22Rv1 (cell line): ENCODE data around the gene BEST2.

Source experiments
- CTCF ChIP-seq: fragments of 450-650 bp; IDR thresholded peaks from 2 replicates; pipeline ENCODE4 v1.5.1; 2017; ENCODE audit warnings: mild to moderate bottlenecking
- ZFX ChIP-seq: fragments of 450-650 bp; IDR thresholded peaks from 2 replicates; pipeline ENCODE4 v1.6.1; 2017; ENCODE audit warnings: antibody characterized with exemption, borderline replicate concordance

GRCh38 chr19:12801466-12802266, 50.1 kb downstream of the BEST2 start, which contains the start of the genes PRDX2 and THSD8:
- no peak for TF ChIP-seq CTCF
- TF ChIP-seq ZFX: no peak
